Measurements from ENCODE around the gene MID1. TPM values are rescaled to one million over a fixed set of nuclear protein-coding genes. Genes with fewer than 3 reads are reported as not detected.
A peak's percentile ranks its signal among the peaks of the same experiment; 100 is the strongest.

The MID1 gene
- total RNA-seq, 1 donor from 2014 or later = 33.0 TPM

- DNase-seq (ENCODE audit: low spot score) (no peak), ATAC-seq (no peak)
- intact Hi-C loops (cut with DNase I) = no loop called here
Observed at GRCh38 chrX:10549280-10549679, 71.1 kb downstream of the MID1 start.

- DNase-seq (ENCODE audit: low spot score) (no peak), ATAC-seq (no peak)
- intact Hi-C loops (cut with DNase I) = no loop called here
Observed at GRCh38 chrX:10548688-10549087, 71.7 kb downstream of the MID1 start.

- no peak for ATAC-seq
- intact Hi-C loops (cut with DNase I) = no loop called here
- DNase-seq (ENCODE audit: low spot score) = no peak
Observed at GRCh38 chrX:10545882-10546281, 74.5 kb downstream of the MID1 start.

GRCh38 chrX:10542586-10542985 lies 77.8 kb downstream of the MID1 start:
- DNase-seq (ENCODE audit: low spot score) = no peak
- intact Hi-C loops (cut with DNase I) = no loop called here
- ATAC-seq = no peak

- DNase-seq (ENCODE audit: low spot score) (no peak), ATAC-seq (no peak)
- intact Hi-C loops (cut with DNase I) = no loop called here
Observed at GRCh38 chrX:10538831-10539230, 81.6 kb downstream of the MID1 start.

GRCh38 chrX:10537308-10537707 lies 83.1 kb downstream of the MID1 start:
- intact Hi-C loops (cut with DNase I) = no loop called here
- ATAC-seq (no peak), DNase-seq (ENCODE audit: low spot score) (no peak)

- DNase-seq (ENCODE audit: low spot score) (no peak), ATAC-seq (no peak)
- intact Hi-C loops (cut with DNase I) = no loop called here
Observed at GRCh38 chrX:10536744-10537143, 83.6 kb downstream of the MID1 start.

- DNase-seq (ENCODE audit: low spot score) (no peak), ATAC-seq (no peak)
- intact Hi-C loops (cut with DNase I) = no loop called here
Observed at GRCh38 chrX:10534611-10535010, 85.8 kb downstream of the MID1 start.

GRCh38 chrX:10533696-10534365 lies 86.6 kb downstream of the MID1 start:
- intact Hi-C loops (cut with DNase I) = no loop called here
- DNase-seq (ENCODE audit: low spot score) (no peak), ATAC-seq (no peak)

- intact Hi-C loops (cut with DNase I) = no loop called here
- ATAC-seq (no peak), DNase-seq (ENCODE audit: low spot score) (no peak)
Observed at GRCh38 chrX:10531927-10532326, 88.5 kb downstream of the MID1 start.

GRCh38 chrX:10529344-10529743 lies 91.0 kb downstream of the MID1 start:
- ATAC-seq (no peak), DNase-seq (ENCODE audit: low spot score) (no peak)
- intact Hi-C loops (cut with DNase I) = no loop called here

- ATAC-seq (no peak), DNase-seq (ENCODE audit: low spot score) (no peak)
- intact Hi-C loops (cut with DNase I) = no loop called here
Observed at GRCh38 chrX:10526451-10526850, 93.9 kb downstream of the MID1 start.

- no peak for ATAC-seq
- no peak for DNase-seq (ENCODE audit: low spot score)
- intact Hi-C loops (cut with DNase I) = no loop called here
Observed at GRCh38 chrX:10525381-10526120, 94.8 kb downstream of the MID1 start.

- intact Hi-C loops (cut with DNase I) = no loop called here
- peak; percentile 74 for ATAC-seq
- no peak for DNase-seq (ENCODE audit: low spot score)
Observed at GRCh38 chrX:10524578-10524977, 95.8 kb downstream of the MID1 start.

GRCh38 chrX:10519761-10520160 lies 100.6 kb downstream of the MID1 start:
- ATAC-seq = no peak
- intact Hi-C loops (cut with DNase I) = no loop called here
- no peak for DNase-seq (ENCODE audit: low spot score)

- DNase-seq (ENCODE audit: low spot score) (no peak), ATAC-seq (peak; percentile 67)
- intact Hi-C loops (cut with DNase I) = no loop called here
Observed at GRCh38 chrX:10519278-10519677, 101.1 kb downstream of the MID1 start.

- ATAC-seq (peak; percentile 77), DNase-seq (ENCODE audit: low spot score) (no peak)
- intact Hi-C loops (cut with DNase I) = no loop called here
Observed at GRCh38 chrX:10518073-10518472, 102.3 kb downstream of the MID1 start.

GRCh38 chrX:10516781-10517322 lies 103.5 kb downstream of the MID1 start:
- intact Hi-C loops (cut with DNase I) = no loop called here
- ATAC-seq (no peak), DNase-seq (ENCODE audit: low spot score) (no peak)

GRCh38 chrX:10514891-10515290 lies 105.5 kb downstream of the MID1 start:
- intact Hi-C loops (cut with DNase I) = no loop called here
- no peak for ATAC-seq
- DNase-seq (ENCODE audit: low spot score) = no peak

GRCh38 chrX:10513974-10514373 lies 106.4 kb downstream of the MID1 start:
- ATAC-seq = no peak
- DNase-seq (ENCODE audit: low spot score) = no peak
- intact Hi-C loops (cut with DNase I) = no loop called here

- no peak for ATAC-seq
- DNase-seq (ENCODE audit: low spot score) = no peak
- intact Hi-C loops (cut with DNase I) = no loop called here
Observed at GRCh38 chrX:10512741-10513140, 107.6 kb downstream of the MID1 start.

Measured in sciatic nerve (tissue), 2 donors.